Natural killer cell (primary cell): ENCODE results near the gene GPR137B. TPM values are rescaled to one million over a fixed set of nuclear protein-coding genes. Genes with fewer than 3 reads are reported as not detected.
"Not testable (repeated sequence)": the region's sequence is repeated elsewhere in the genome, so short reads cannot be mapped to it uniquely, and the experiment has no call there.

Experiments used
- ATAC-seq, 3 donors: fragments of 150-1000 bp in 2 of 3; fragments of 200-7000 bp in 1 of 3; cut with Tn5 transposase; 1 replicate in 1 of 3; 2 replicates in 2 of 3; pipeline ENCODE4 v1.10.0; 2021; ENCODE audit warnings: mild to moderate bottlenecking in 2 of 3, moderate library complexity in 2 of 3
- DNase-seq, 2 donors: peaks; one replicate each; pipeline versions ENCODE4 v3.0.0 to v3.0.0-alpha.2; 2013 to 2021; ENCODE audit warnings: mixed read lengths in 1 of 2
- H3K27ac ChIP-seq: one replicate; pipeline ENCODE4 v1.5.1; 2013; ENCODE audit warnings: mild to moderate bottlenecking, low read length
- H3K27me3 ChIP-seq: one replicate; pipeline ENCODE4 v1.6.1; 2013; ENCODE audit warnings: low read length; ENCODE audit not compliant: control insufficient read depth, insufficient read depth
- H3K36me3 ChIP-seq: one replicate; pipeline ENCODE4 v1.6.1; 2013; ENCODE audit warnings: low read length; ENCODE audit not compliant: control insufficient read depth, insufficient read depth
- H3K4me1 ChIP-seq: one replicate; pipeline ENCODE4 v1.6.1; 2013; ENCODE audit warnings: low read length; ENCODE audit not compliant: control insufficient read depth, insufficient read depth
- H3K4me3 ChIP-seq: one replicate; pipeline ENCODE4 v1.5.1; 2013; ENCODE audit warnings: low read length
- H3K9me3 ChIP-seq: one replicate; pipeline ENCODE4 v1.6.1; 2013; ENCODE audit warnings: low read length; ENCODE audit not compliant: control insufficient read depth, insufficient read depth
- H3K27ac Mint-ChIP-seq, 2 donors: one replicate each; pipeline ENCODE4 v1.8.0; 2022; ENCODE audit warnings: mild to moderate bottlenecking in 2 of 2, mixed read lengths in 2 of 2, moderate library complexity in 1 of 2
- H3K27me3 Mint-ChIP-seq, 2 donors: one replicate each; pipeline ENCODE4 v1.8.0; 2022; ENCODE audit warnings: low read depth in 2 of 2, mixed read lengths in 2 of 2
- H3K36me3 Mint-ChIP-seq: one replicate; pipeline ENCODE4 v1.8.0; 2022; ENCODE audit warnings: mixed read lengths
- H3K4me1 Mint-ChIP-seq, 2 donors: one replicate each; pipeline ENCODE4 v1.8.0; 2022; ENCODE audit warnings: mixed read lengths in 2 of 2
- H3K4me3 Mint-ChIP-seq: one replicate; pipeline ENCODE4 v1.8.0; 2022; ENCODE audit warnings: mild to moderate bottlenecking, moderate library complexity, mixed read lengths
- H3K9me3 Mint-ChIP-seq, 2 donors: one replicate each; pipeline ENCODE4 v1.8.0; 2022; ENCODE audit warnings: mixed read lengths in 2 of 2
- CTCF ChIP-seq: fragments of 200-600 bp; IDR thresholded peaks from one replicate; pipeline ENCODE4 v1.8.0; 2022; ENCODE audit warnings: antibody characterized with exemption
- WGBS: methylation state at CpG from one replicate; pipeline ENCODE4 v1.1.7; 2013; ENCODE audit warnings: missing lambda C conversion rate; ENCODE audit not compliant: insufficient coverage; 5-methylcytosine and 5-hydroxymethylcytosine counted together
- intact Hi-C: fragments of 100-400 bp; cut with micrococcal nuclease; formaldehyde crosslinking; loops from one replicate; pipeline ENCODE4 v1.14.2; 2022
- total RNA-seq, 4 donors: library from RNA; stranded (reverse); fragments of 120-200 nt in 1 of 4; gene quantifications; one replicate each; pipeline versions ENCODE4 v1.2.3 to v1.2.4, GENCODE V29; 2013 to 2022

Gene GPR137B
- total RNA-seq = 10 to 100 TPM; 13.3 to 13.8 (median 13.5) TPM
- 7.8 TPM for total RNA-seq (2013)

GRCh38 chr1:236142253-236143103 is at the start of gene GPR137B:
GPR137B (plus strand) TSS chr1:236142539; CDS start chr1:236142623, 84 bp downstream.
- H3K4me3 Mint-ChIP-seq = peak within 1 kb of the TSS; percentile 95
- no peaks in the 10 kb centered on the region for H3K9me3 ChIP-seq
- no peak within 1 kb of the TSS for H3K27ac ChIP-seq
- peaks cover 13% of the 10 kb centered on the region for H3K27me3 ChIP-seq
- DNase-seq (peak; percentile 55 to 75), ATAC-seq (peak; percentile 75 to 85 (median 84))
- TF ChIP-seq CTCF = no peak
- WGBS = under 1% methylated on average over 105 of the region's 105 CpGs
- H3K36me3 Mint-ChIP-seq = no peaks in the 10 kb centered on the region
- no peaks in the 10 kb centered on the region for H3K36me3 ChIP-seq
- peaks cover 40 to 62% of the 10 kb centered on the region in 2 donors for H3K4me1 Mint-ChIP-seq
- peak within 1 kb of the TSS; percentile 78 for H3K4me3 ChIP-seq
- intact Hi-C loops = loop anchor here (5.0 kb wide), 1 partner anchor 140 kb away; the partner anchor contains the start of gene ERO1B
- no peaks in the 10 kb centered on the region for H3K9me3 Mint-ChIP-seq
- peaks cover 25 to 30% of the 10 kb centered on the region in 2 donors for H3K27me3 Mint-ChIP-seq
- H3K27ac Mint-ChIP-seq = peak within 1 kb of the TSS; percentile 32 to 91
- H3K4me1 ChIP-seq = peaks cover 30% of the 10 kb centered on the region

GRCh38 chr1:236092899-236093298 is 49.4 kb upstream of the GPR137B start:
- no peak for DNase-seq
- Mint-ChIP-seq H3K27me3 (peaks cover 12 to 15% of the 10 kb centered on the region in 2 donors), H3K27ac (no peak overlapping the region), H3K4me1 (no peaks in the 10 kb centered on the region), H3K4me3 (no peak overlapping the region), H3K9me3 (no peaks in the 10 kb centered on the region), H3K36me3 (no peaks in the 10 kb centered on the region)
- Histone ChIP-seq H3K4me3 (no peak overlapping the region), H3K27ac (no peak overlapping the region), H3K27me3 (no peaks in the 10 kb centered on the region), H3K36me3 (no peaks in the 10 kb centered on the region), H3K4me1 (no peaks in the 10 kb centered on the region), H3K9me3 (no peaks in the 10 kb centered on the region)
- TF ChIP-seq CTCF = no peak
- WGBS = 70% methylated on average over 5 of the region's 5 CpGs
- intact Hi-C loops = no loop called here
- no peak for ATAC-seq

- no peak for TF ChIP-seq CTCF
- Mint-ChIP-seq H3K4me3 (no peak overlapping the region), H3K36me3 (no peaks in the 10 kb centered on the region), H3K9me3 (no peaks in the 10 kb centered on the region), H3K4me1 (no peaks in the 10 kb centered on the region), H3K27ac (no peak overlapping the region), H3K27me3 (peaks cover 12 to 15% of the 10 kb centered on the region in 2 donors)
- no peaks in the 10 kb centered on the region for H3K4me1 ChIP-seq
- no peak overlapping the region for H3K27ac ChIP-seq
- H3K27me3 ChIP-seq = no peaks in the 10 kb centered on the region
- DNase-seq (no peak), ATAC-seq (no peak)
- WGBS = 91% methylated on average over 3 of the region's 3 CpGs
- no peak overlapping the region for H3K4me3 ChIP-seq
- H3K36me3 ChIP-seq = no peaks in the 10 kb centered on the region
- intact Hi-C loops = no loop called here
- no peaks in the 10 kb centered on the region for H3K9me3 ChIP-seq
Observed at GRCh38 chr1:236095705-236096520, 46.4 kb upstream of the GPR137B start.

- H3K9me3 Mint-ChIP-seq, H3K9me3 ChIP-seq, H3K4me3 Mint-ChIP-seq, intact Hi-C loops, H3K36me3 Mint-ChIP-seq, H3K4me1 ChIP-seq, H3K36me3 ChIP-seq, H3K27ac ChIP-seq, H3K27me3 ChIP-seq, H3K4me3 ChIP-seq, H3K4me1 Mint-ChIP-seq: not testable (repeated sequence)
- Mint-ChIP-seq H3K27ac (peak overlapping the region in 1 of 2 donors; percentile 28), H3K27me3 (peaks cover 12 to 15% of the 10 kb centered on the region in 2 donors)
- WGBS = 71% methylated on average over 14 of the region's 15 CpGs
- ATAC-seq (peak in 1 of 3 donors; percentile 34), DNase-seq (peak; percentile 75 to 80)
Observed at GRCh38 chr1:236096660-236097482, 45.5 kb upstream of the GPR137B start.
